B cell (primary cell): Measurements from ENCODE around the gene IWS1.

Experiments
- CTCF ChIP-seq: fragments of 200-600 bp; IDR thresholded peaks from one replicate; pipeline ENCODE4 v1.8.0; 2022; ENCODE audit warnings: antibody characterized with exemption, mild to moderate bottlenecking
- EZH2 ChIP-seq: IDR thresholded peaks from 2 replicates; pipeline ENCODE4 v1.6.1; 2012; ENCODE audit warnings: borderline replicate concordance, low read depth, mild to moderate bottlenecking, moderate library complexity, low read length; ENCODE audit not compliant: insufficient read depth, poor library complexity, severe bottlenecking

GRCh38 chr2:127511917-127512316 lies 14.4 kb downstream of the IWS1 start:
- TF ChIP-seq CTCF = no peak
- TF ChIP-seq EZH2 = no peak
